ENCODE results near the gene RNU2-63P.
"Not testable (repeated sequence)": the region's sequence is repeated elsewhere in the genome, so short reads cannot be mapped to it uniquely, and the experiment has no call there.

The RNU2-63P gene

DNA sequence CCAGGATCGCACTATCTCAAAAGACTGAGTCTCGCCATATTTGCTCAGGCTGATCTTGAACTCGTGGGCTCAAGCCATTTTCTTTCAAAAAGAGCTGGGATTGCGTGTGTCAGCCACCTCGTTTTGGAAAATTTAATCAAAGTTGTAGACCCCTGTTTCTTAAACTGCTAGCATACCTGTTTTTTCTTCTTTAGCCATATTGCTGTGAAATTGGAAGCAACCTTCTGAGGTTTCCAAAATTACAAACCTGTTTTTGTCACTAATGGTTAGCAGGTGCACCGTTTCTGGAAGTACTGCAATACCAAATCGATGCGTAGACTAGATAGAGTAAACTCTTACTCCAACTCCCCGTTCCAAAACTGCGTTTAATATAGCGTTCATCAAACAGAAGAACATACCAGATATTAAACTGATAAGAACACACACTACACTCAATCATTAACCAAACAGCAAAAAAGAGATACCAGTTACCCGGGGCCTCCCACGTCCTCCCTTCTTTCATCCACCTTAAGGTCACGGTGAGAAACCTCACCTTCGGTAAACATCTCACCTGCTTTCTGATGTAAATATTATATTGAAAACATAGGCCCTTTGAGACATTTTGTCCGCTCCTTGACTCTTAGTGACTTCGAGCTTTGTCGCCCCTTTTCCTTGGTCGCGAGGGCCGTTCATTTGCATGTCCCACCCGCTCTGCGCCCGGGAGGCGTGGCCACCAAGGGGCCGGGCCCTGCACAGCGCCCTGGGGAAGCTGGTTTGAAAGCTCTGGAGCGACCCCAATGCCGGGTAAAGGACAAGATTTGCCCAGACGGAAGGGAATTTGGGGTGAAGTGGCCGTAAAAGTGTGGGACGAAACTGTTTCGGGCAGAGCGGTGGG lies at the start of gene RNU2-63P:
TSS of gene RNU2-63P (minus strand) at position 462 of the 874 bp plus-strand sequence.
- peak; percentile 81 for DNase-seq

DNA sequence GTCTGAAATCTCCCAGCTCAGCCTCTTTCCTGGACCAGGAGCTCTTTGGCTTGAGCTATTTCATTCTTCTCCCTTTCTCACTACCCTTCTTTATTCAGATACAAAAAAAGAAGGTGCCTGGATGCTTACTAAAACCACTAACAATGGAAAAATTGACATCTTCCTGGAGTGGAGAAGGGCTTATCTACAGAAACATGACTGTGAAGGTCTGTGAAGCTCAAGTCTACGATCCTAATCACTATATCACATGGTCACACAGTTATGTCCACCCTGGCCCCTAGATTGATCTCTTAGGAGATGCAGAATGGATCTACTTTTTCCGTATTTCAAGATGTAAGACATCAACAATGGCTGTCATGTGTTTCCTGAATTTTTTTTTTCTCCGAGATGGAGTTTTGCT lies 44.9 kb upstream of the RNU2-63P start:
- DNase-seq = no peak

DNA sequence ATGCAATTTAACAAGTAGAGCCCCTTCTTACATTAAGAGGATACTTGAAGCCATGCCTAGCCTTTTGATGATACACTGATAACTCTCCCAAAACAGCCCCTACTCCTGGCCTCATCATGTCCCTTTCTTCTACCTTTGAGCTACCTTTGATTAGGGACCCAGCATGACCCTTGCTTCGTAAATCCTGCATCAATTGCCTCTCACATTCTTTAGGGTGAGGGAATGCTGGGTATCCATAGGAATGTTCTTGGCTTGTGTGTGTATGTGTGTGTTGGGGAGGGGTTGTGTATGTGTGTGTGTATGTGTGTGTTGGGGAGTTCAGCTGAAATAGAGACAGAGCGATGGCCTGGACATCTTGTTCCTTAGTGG lies 44.5 kb upstream of the RNU2-63P start:
- DNase-seq = no peak

DNA sequence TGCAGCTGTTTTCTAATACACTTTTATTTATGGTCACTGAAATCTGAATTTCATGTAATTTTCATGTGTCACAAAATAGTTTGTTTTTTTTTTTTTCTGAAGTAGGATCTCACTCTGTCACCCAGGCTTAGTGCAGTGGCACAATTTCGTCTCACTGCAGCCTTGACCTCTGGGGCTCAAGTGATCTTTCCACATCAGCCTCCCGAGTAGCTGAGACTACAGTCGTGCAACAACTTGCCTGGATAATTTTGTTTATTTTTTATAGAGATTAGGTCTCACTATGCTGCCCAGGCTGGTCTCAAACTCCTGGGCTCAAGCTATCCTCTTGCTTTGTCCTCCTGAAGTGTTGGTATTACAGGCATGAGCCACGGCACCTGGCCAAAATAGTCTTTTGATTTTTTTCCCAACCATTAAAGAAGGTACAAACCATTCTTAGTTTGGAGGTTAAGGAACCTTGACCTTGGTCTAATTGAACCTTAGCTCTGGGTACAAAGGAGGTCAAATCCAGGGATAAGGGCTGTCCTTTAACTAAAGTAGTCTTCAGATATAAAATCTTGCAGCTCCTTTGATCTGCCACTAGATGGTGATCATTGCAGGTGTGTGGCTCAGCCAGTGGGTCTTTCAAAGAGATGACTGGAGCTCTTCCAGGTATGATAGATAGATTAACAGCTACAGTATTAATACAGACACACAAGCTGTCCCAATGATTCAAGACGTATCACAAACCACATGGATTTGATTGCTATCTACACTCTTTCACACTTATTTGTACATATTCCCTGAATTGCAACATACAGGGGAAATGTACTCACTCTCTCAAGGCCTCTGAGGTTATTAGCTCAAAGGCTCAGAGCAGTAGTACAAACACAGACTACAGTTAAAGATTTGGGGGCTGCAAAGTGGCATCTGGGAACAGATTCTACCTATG lies 43.9 kb upstream of the RNU2-63P start:
- DNase-seq = peak; percentile 27

DNA sequence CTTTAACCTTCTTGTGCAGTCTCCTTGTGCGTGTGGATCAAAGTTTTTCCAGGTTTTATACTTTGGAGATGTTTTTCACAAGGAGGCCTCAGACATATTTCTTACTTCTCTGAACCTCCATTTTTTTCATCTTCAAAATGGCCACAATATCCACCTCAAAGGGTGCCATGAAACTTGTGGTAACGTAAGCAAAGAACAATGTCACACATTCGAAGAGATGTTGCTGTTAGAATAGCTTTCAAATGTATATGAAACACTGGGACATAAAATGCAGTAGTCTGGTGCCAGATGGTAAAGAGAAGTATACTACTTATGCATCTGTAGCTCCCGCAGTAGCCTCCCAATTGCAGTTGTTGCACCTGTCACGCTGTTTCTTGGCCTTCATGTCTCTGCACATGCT lies 41.8 kb upstream of the RNU2-63P start:
- DNase-seq = no peak

DNA sequence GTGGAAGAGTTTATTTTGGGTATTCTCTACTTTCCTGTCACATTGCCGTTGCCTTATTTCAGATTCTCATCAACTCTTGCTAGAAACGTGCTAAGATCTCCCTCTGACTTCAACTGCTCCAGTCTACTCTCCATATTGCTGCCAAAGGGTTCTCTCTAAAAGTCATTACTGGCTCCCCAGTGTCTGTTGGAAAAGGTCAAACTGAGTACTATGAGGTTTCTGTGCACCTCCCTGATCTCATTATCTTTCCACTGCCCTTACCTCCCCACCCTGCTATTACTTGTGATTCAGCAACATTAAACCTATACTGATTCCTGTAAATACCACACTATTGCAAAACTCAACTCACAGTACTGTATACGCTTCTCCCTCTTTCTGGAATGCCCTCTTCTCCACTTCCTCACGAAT lies 41.1 kb upstream of the RNU2-63P start:
- DNase-seq = no peak

DNA sequence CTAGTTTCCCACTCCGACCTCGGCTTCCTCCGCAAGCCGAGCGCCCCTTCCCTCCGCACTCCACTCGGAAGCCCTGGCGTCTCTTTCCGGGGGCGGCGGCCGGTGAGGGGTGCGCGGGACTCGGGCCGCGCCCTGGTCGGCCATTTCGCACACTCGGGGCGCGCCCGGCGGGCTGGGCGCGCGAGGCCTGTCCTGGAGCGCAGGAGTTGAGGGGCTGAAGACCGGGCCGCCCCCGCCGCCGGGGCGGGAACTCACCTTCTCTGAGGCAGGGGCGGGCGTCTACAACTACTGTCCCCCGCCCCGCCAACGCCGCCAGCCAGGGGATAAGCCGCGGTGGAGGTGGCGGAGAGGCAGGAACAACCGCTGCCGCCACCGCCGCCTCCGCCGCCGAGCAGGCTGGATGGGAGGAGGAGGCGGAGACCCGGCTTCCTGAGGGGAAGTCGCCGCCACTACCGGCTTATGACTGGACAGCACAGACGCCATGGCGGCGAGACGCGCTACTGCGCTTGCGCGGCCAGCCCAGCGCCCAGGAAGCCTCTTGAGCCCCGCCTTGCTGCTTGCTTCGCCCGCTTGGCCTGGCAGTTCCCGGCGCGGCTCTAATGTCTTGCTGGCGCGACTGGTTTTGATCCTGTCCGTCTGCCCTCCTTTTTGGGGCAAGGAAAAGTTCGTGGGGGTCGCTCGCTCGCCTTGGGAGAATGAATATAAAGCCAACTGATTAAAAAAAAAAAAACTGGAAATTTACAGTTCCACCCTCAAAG lies 39.2 kb upstream of the RNU2-63P start, which contains the start of gene KRCC1:
TSS of gene KRCC1 (minus strand) at position 413 of the 758 bp plus-strand sequence. CDS start 27,220 bp downstream, outside the sequence.
- DNase-seq = peak; percentile 73

DNA sequence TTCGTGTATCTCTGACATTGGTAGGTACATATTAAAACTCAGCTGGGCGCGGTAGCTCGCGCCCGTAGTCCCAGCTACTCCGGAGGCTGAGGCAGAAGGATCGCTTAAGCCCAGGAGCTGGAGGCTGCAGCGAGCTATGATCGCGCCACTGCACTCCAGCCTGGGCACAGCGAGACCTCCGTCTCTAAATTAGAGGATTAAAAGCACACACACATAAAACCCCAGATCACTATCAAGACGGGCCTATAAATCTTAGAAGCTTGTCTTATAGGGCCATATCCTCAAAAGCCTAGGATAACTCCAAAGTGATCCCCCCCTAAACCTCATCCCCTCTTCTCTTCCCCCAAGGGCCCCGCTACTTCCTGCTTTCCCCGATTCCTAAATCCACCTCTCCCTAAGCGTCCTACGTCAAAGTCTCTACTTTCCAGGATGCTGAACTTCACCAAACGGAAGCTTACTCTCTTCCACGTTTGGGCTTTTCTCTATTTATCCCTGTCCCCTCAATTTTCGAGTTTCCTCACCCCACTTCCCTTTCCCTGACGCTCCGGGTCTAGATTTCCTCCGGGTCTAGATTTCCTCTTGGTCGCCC lies 38.5 kb upstream of the RNU2-63P start:
- no peak for DNase-seq

DNA sequence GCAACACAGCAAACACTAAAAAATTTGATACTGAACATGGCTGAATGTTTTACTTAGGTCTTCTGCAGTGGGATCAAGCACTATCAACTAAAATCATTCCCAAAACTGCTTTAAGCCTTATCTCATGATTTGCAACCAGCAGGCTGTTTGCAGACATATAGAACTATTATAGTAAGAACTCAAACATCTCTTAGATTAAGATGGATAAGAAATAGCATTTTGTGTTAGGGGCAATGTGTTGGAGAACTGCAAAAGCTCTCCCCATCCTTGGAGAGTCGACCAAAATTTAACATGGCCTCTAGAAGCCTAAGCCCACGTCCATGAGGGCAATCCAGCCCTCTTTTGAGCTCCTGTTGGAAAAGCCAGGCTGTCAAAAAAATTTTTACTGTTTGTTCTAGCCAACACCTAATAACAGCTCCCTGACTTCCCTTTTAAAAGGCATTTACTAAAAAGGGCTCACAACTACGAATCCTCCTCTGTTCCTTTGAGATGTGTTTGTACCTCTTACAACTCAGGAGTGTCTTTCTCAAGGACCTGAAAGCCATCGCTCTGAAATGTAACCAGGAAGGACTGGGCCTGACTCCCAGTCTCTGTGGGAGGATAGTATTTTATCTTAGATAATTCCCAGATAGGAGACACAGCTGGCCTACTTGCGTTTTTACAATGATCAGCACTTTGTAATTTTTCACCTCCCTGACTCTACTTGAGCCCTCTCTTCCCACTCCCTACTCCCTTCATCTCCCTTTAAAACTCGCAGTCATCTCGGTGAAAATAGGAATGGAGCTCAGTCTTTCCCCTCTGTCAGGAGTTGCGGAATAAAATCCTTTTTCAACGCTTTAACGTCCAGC lies 37.8 kb upstream of the RNU2-63P start:
- no peak for DNase-seq

DNA sequence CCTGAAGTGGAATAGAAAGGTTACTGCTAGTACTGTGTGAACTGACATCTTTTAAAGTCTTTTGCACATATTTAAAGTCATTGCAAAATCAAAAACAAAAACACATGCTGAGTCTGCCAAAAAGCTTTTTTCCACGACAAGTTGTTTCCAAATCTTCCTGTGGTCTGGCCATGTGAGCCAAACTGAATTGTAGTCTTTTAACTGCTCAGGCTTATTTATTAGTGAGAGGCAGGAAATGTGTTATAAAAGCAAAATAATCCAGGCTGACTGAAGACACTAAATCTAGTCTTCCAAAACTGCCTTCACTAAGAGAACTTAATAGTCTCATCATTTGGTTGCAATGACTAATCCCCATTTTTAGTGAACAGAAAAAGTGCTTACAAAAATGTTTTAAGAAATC lies 36.9 kb upstream of the RNU2-63P start:
- no peak for DNase-seq

DNA sequence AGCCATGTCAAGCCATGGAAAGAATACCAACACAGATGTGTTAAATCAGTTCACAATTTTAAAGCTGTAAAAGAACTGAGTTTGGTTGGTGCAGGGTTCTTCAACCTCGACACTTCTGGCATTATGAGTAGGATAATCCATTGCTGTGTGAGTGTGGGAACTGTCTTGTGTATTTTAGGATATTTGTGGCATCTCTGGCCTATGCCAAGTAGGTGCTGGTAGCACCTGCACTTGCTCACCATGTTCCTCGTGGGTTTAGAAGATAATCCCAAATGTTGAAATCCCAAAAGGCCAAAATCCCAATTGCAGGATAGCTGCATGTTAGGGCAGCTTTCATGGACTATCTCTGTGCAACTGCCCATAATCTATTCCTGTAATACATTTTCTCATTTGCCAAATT lies 35.4 kb upstream of the RNU2-63P start:
- no peak for DNase-seq

DNA sequence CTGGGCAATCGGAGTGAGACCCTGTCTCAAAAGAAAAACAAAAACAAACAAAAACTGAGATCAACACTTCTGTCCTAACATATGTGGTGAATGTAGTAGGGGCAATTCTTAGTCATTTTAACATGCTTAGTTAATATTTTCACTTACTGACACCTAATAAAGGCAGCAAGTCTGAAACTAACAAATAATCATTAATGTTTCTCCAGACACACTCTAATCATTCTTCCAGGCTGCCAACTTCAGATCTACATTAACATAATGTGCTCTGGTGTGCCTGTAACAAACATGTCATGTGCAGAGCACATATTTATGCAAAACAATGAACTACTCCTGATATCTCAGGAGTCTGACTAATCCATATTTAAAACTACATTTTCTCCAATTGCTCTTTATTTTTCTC lies 33.3 kb upstream of the RNU2-63P start:
- DNase-seq = no peak

DNA sequence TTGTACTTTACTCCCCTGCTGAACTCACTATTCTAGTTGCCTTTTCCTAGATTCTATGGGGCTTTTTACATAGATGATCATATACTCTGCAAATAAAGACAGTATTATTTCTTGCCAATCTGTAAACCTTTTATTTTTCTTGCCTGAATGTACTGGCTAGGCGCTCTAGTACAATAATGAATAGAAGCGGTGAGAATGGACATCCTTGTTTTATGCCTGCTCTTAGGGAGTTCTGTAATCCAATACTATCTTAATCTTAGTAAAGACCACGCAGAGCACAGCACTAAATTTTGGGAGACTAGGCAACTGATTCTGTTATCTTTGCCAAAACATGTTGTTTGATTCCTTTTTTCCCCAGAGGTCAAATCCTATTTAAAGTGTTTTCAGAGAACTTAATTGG lies 32.2 kb upstream of the RNU2-63P start:
- DNase-seq = no peak

DNA sequence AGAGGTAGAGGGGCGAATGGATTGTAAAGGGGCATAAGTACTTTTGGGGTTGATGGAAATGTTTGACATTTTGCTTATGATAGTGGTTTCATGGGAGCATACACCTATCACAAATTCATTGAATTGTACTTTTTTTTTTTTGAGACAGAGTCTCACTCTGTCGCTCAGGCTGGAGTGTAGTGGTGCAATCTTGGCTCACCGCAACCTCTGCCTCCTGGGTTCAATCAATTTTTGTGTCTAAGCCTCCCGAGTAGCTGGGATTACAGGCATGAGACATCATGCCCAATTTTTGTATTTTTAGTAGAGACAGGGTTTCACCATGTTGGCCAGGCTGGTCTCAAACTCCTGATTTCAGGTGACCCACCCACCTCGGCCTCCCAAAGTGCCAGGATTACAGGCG lies 29.2 kb upstream of the RNU2-63P start:
- not testable (repeated sequence) for DNase-seq

DNA sequence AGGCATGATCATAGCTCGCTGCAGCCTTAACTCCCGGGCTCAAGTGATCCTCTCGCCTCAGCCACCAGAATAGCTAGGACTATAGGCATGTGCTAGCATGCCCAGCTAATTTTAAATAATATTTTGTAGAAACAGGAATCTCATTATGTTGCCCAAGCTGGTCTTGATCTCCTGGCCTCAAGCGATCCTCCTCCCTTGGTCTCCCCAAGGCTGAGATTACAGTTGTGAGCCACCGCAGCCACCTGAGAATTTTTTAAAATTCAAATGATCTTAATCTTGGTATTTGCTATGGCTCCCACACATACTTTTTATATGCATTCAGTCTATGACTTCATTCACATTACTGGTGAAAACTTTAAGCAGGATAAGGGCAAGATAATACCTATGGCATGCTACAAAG lies 26.1 kb upstream of the RNU2-63P start:
- DNase-seq = no peak

DNA sequence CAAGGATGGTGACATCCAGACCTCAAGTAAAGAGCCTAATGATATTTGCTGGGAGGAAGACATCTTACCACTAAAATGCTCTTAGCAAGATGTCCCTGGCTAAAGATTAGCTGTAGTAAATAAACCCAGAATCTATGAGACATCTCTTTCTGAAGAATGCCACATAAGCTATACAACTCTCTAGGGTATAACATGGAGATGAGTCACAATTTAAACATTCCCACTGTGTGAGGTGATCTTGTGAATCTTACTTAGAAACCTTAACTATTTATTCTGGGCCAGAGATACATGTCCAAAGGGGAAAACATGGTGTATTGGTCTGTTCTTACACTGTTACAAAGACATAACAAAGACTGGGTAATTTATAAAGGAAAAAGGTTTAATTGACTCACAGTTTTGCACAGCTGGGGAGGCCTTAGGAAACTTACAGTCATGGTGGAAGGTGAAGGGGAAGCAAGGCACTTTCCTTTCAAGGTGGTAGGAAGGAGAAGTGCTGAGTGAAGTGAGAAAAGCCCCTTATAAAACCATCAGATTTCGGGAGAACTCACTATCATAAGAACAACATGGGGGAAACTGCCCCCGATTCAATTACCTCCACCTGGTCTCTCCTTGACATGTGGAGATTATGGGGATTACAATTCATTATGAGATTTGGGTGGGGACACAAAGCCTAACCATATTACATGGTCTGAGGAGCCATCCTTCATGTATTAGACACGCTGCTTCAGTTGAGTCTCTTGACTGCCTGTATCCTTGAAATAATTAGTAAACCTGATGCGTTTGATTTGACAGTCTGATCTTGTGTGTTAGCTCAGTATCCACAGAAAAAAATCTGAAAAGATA lies 22.1 kb upstream of the RNU2-63P start:
- no peak for DNase-seq

DNA sequence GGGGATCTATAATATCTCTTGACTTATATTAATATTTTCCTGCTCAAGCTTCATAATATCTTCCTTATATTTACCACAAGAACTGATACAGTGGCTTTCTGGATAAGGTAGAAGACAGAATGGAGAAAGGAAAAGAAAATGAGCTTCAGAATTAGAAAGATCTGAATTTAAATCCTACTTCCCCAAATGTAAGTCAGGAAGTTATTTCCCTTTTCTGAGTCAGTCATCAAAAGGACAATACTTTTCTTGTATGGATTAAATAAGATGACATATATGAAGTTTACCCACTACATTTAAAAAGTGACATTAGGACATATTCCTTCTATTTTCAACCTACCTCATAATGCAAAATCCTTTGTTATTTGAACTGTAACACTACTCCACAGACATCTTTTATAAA lies 20.3 kb upstream of the RNU2-63P start:
- DNase-seq = no peak

DNA sequence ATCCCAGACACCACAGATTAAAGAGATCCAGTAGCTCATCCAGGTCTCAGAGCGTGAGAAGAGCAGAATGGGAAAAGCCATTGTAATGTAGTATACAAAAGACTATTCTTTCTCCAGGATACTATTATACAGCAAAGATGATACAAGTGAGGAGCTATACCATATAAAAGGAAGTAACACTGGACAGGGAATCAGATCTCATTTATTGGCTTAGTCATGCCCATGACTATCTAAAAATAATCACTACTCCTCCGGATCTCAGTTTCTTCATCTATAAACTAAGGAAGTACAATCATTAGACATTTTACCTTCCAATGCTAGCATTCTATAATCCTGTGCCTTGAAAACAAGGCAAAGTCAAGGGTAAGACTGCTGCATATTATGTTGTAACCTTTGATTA lies 19.8 kb upstream of the RNU2-63P start:
- no peak for DNase-seq

DNA sequence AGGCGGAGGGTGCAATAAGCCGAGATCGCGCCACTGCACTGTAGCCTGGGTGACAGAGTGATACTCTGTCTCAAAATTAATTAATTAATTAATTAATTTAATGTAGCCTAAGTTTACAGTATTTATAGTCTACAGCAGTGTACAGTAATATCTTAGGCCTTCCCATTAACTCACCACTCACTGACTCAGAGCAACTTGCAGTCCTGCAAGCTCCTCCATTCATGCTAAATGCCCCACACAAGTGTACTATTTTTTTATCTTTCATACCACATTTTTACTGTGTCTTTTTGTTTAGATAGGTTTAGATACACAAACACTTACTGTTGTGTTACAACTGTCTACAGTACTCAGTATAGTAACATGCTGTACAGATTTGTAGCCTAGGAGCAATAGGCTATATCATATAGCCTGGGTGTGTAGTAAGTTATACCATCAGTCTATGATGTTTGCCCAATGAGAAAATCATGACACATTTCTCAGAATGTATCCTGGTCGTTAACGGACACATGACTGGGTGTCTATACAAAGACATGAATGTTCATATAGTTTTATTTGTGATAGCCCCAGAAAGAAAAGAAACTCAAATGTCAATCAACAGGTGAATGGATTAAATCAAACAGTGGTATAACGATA lies 15.8 kb upstream of the RNU2-63P start:
- no peak for DNase-seq

DNA sequence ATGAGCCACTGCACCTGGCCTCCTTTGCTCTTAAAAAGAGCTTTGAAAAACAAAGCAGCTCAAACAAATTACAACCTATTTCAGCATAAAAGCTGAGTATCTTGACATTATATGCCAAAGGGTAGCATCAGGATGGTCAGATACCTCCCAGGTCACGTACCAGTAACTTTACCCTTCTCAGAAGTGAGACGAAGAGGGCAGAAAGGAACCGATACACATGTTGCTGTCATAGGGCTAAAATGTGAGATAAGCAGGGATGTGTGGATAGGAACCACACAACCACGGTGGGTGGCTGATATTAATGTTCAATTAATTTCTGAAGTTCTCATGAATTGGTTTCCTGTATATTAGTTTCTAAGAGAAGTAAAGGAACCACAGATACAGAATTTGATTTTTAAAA lies 12.6 kb upstream of the RNU2-63P start:
- no peak for DNase-seq

Measured in NCI-H2081 treated with DMSO at 0.1 percent for 48 hours (cell line).